Gastroesophageal sphincter (tissue), 4 donors: ENCODE results near the gene ANO10. TPM values are rescaled to one million over a fixed set of nuclear protein-coding genes. Genes with fewer than 3 reads are reported as not detected.
"Not testable (repeated sequence)": the region's sequence is repeated elsewhere in the genome, so short reads cannot be mapped to it uniquely, and the experiment has no call there.

ENCODE experiments used
- ATAC-seq: fragments of 150-250 bp; one replicate; pipeline ENCODE4 v1.9.1; 2016; ENCODE audit warnings: mild to moderate bottlenecking, moderate library complexity
- H3K27ac ChIP-seq, 4 donors: fragments of 200-600 bp; sonication (generic) in 3 of 4; 1 replicate in 3 of 4; 2 replicates in 1 of 4; pipeline ENCODE4 v1.5.1; 2016 to 2019
- H3K27me3 ChIP-seq: fragments of 200-600 bp; sonication (generic); one replicate; pipeline ENCODE4 v1.5.1; 2019
- H3K36me3 ChIP-seq, 2 donors: fragments of 200-600 bp; sonication (generic); one replicate each; pipeline ENCODE4 v1.5.1; 2019; ENCODE audit warnings: control low read depth in 1 of 2
- H3K4me1 ChIP-seq, 3 donors: fragments of 200-600 bp; sonication (generic); 1 replicate in 2 of 3; 2 replicates in 1 of 3; pipeline ENCODE4 v1.5.1; 2016 to 2019; ENCODE audit warnings: control low read depth in 2 of 3
- H3K4me3 ChIP-seq, 2 donors: fragments of 200-600 bp; sonication (generic); one replicate each; pipeline ENCODE4 v1.5.1; 2019; ENCODE audit warnings: mild to moderate bottlenecking in 1 of 2, moderate library complexity in 1 of 2
- H3K9me3 ChIP-seq, 3 donors: fragments of 200-600 bp; sonication (generic); one replicate each; pipeline ENCODE4 v1.5.1; 2017 to 2019; ENCODE audit warnings: control low read depth in 2 of 3
- CTCF ChIP-seq, 4 experiments: fragments of 200-600 bp in 2 of 4; fragments of 450-650 bp in 2 of 4; sonication (generic) in 1 of 4; IDR thresholded peaks; one replicate each; pipeline ENCODE4 v1.5.1; 2017 to 2019; ENCODE audit warnings: antibody characterized with exemption in 4 of 4, mild to moderate bottlenecking in 2 of 4, moderate library complexity in 2 of 4
- EP300 ChIP-seq: sonication (generic); formaldehyde crosslinking; IDR thresholded peaks from one replicate; pipeline ENCODE4 v1.6.1; 2017; ENCODE audit warnings: antibody characterized with exemption, mild to moderate bottlenecking
- POLR2A ChIP-seq, 2 donors: fragments of 450-650 bp; IDR thresholded peaks; one replicate each; pipeline ENCODE4 v1.6.1; 2017; ENCODE audit warnings: antibody characterized with exemption in 2 of 2, mild to moderate bottlenecking in 2 of 2, moderate library complexity in 1 of 2
- POLR2AphosphoS5 ChIP-seq: sonication (generic); formaldehyde crosslinking; IDR thresholded peaks from one replicate; pipeline ENCODE4 v1.6.1; 2017; ENCODE audit warnings: antibody characterized with exemption
- WGBS, 2 donors: methylation state at CpG; one replicate each; pipeline ENCODE4 v1.1.5; 2018; ENCODE audit warnings: low coverage in 1 of 2; 5-methylcytosine and 5-hydroxymethylcytosine counted together
- total RNA-seq, 4 donors: library from RNA; depleted of rRNA; stranded (reverse); fragments of >200 nt; gene quantifications; one replicate each; pipeline ENCODE4 v1.1.0, GENCODE V29; 2016

Gene ANO10
- total RNA-seq: 10 to 100 TPM; 22.9 to 33.5 (median 30.2) TPM

GRCh38 chr3:43621656-43622432 is at the start of gene ANO10:
TSS of gene ANO10 (minus strand) at chr3:43622011. CDS start at chr3:43605852, 16,159 bp downstream.
- Histone ChIP-seq H3K27me3 (no peaks in the 10 kb centered on the region), H3K4me1 (peaks cover 0 to 20% (median 4%) of the 10 kb centered on the region in 3 donors), H3K9me3 (no peaks in the 10 kb centered on the region), H3K27ac (peak within 1 kb of the TSS; percentile 79 to 92 (median 88)), H3K4me3 (peak within 1 kb of the TSS; percentile 91 to 92), H3K36me3 (peaks cover 0 to 4% of the 10 kb centered on the region in 2 donors)
- TF ChIP-seq POLR2A (IDR thresholded peaks at IDR 0.05) (peak; percentile 44 to 50), POLR2AphosphoS5 (peak; percentile 76), CTCF (IDR thresholded peaks at IDR 0.05) (no peak)
- ATAC-seq: peak; percentile 99
- 0 to 1% methylated on average over 5 to 22 of the region's 80 CpGs for WGBS, 2 donors

GRCh38 chr3:43670635-43671522 is 49.1 kb upstream of the ANO10 start:
- no peaks in the 10 kb centered on the region for H3K9me3 ChIP-seq
- H3K27ac ChIP-seq: no peak overlapping the region
- H3K4me3 ChIP-seq: no peak overlapping the region
- no peaks in the 10 kb centered on the region for H3K27me3 ChIP-seq
- ATAC-seq: no peak
- H3K36me3 ChIP-seq: no peaks in the 10 kb centered on the region
- 90 to 91% methylated on average over 5 of the region's 5 CpGs for WGBS, 2 donors
- TF ChIP-seq POLR2A (IDR thresholded peaks at IDR 0.05) (no peak), EP300 (no peak), POLR2AphosphoS5 (no peak), CTCF (IDR thresholded peaks at IDR 0.05) (no peak)
- H3K4me1 ChIP-seq: no peaks in the 10 kb centered on the region

GRCh38 chr3:43665011-43665410 is 43.2 kb upstream of the ANO10 start:
- not testable (repeated sequence) for H3K27ac ChIP-seq, H3K4me3 ChIP-seq, H3K4me1 ChIP-seq, H3K36me3 ChIP-seq, H3K27me3 ChIP-seq, H3K9me3 ChIP-seq, ATAC-seq
- WGBS, 2 donors: 79 to 93% methylated on average over 2 to 3 of the region's 3 CpGs

GRCh38 chr3:43661376-43661775 is 39.6 kb upstream of the ANO10 start:
- not testable (repeated sequence) for H3K36me3 ChIP-seq, H3K4me3 ChIP-seq, ATAC-seq, H3K4me1 ChIP-seq, H3K27ac ChIP-seq, H3K9me3 ChIP-seq, H3K27me3 ChIP-seq
- WGBS, 2 donors: 94 to 100% methylated on average over 1 of the region's 1 CpG

GRCh38 chr3:43659250-43659880 is 37.6 kb upstream of the ANO10 start:
- Histone ChIP-seq H3K27ac (no peak overlapping the region), H3K9me3 (peaks cover 0 to 7% (median 0%) of the 10 kb centered on the region in 3 donors), H3K36me3 (no peaks in the 10 kb centered on the region), H3K4me3 (no peak overlapping the region), H3K4me1 (no peaks in the 10 kb centered on the region), H3K27me3 (no peaks in the 10 kb centered on the region)
- 81% methylated on average over 3 of the region's 13 CpGs; no CpG with 5 or more reads in 1 of the 2 donors for WGBS, 2 donors
- ATAC-seq: no peak
- TF ChIP-seq POLR2A (IDR thresholded peaks at IDR 0.05) (no peak), CTCF (IDR thresholded peaks at IDR 0.05) (no peak), EP300 (no peak), POLR2AphosphoS5 (no peak)

GRCh38 chr3:43656390-43656789 is 34.6 kb upstream of the ANO10 start:
- not testable (repeated sequence) for H3K36me3 ChIP-seq, H3K4me1 ChIP-seq, H3K4me3 ChIP-seq, ATAC-seq, H3K9me3 ChIP-seq, H3K27me3 ChIP-seq, H3K27ac ChIP-seq
- no CpG with 5 or more reads among the region's 22 CpGs for WGBS, 2 donors
